Loucy (cell line): ENCODE measurements around the gene SPEM2.

Experiments used
- H2AFZ ChIP-seq: fragments of 200-600 bp; sonication (generic); 2 replicates; pipeline ENCODE4 v1.6.0; 2016; ENCODE audit warnings: antibody characterized with exemption, mild to moderate bottlenecking, low read length, moderate library complexity
- H3F3A ChIP-seq: fragments of 200-600 bp; 2 replicates; pipeline ENCODE4 v1.6.0; 2016; ENCODE audit warnings: antibody characterized with exemption, low read depth, mild to moderate bottlenecking
- H3K27me3 ChIP-seq: fragments of 200-600 bp; sonication (generic); 2 replicates; pipeline ENCODE4 v1.6.1; 2014; ENCODE audit warnings: low read length, mild to moderate bottlenecking; ENCODE audit not compliant: insufficient read depth, poor library complexity, severe bottlenecking
- H3K36me3 ChIP-seq: fragments of 200-600 bp; sonication (generic); 2 replicates; pipeline ENCODE4 v1.6.1; 2016; ENCODE audit warnings: low read length; ENCODE audit not compliant: insufficient read depth
- H3K4me1 ChIP-seq: fragments of 200-600 bp; sonication (generic); 2 replicates; pipeline ENCODE4 v1.5.1; 2014; ENCODE audit warnings: low read length, mild to moderate bottlenecking; ENCODE audit not compliant: insufficient read depth, poor library complexity, severe bottlenecking
- H3K4me2 ChIP-seq: fragments of 200-600 bp; sonication (generic); 2 replicates; pipeline ENCODE4 v1.6.0; 2014; ENCODE audit warnings: antibody characterized with exemption, low read length, low read depth, mild to moderate bottlenecking; ENCODE audit not compliant: poor library complexity, severe bottlenecking
- H3K4me3 ChIP-seq: fragments of 200-600 bp; sonication (generic); 2 replicates; pipeline ENCODE4 v1.5.1; 2014; ENCODE audit warnings: low read length, mild to moderate bottlenecking, mixed read lengths; ENCODE audit not compliant: poor library complexity, severe bottlenecking
- H3K79me2 ChIP-seq: fragments of 200-600 bp; sonication (generic); 2 replicates; pipeline ENCODE4 v1.6.1; 2014; ENCODE audit warnings: low read length; ENCODE audit not compliant: insufficient read depth
- H3K9ac ChIP-seq: fragments of 200-600 bp; sonication (generic); 2 replicates; pipeline ENCODE4 v1.6.0; 2014; ENCODE audit warnings: mild to moderate bottlenecking, low read depth, low read length, moderate library complexity; ENCODE audit not compliant: poor library complexity, severe bottlenecking
- H3K9me2 ChIP-seq: fragments of 200-600 bp; sonication (generic); replicated peaks from 2 replicates; pipeline ENCODE4 v1.6.1; 2016; ENCODE audit warnings: low read depth, low read length, mixed read lengths
- H3K9me3 ChIP-seq: fragments of 200-600 bp; sonication (generic); 2 replicates; pipeline ENCODE4 v1.6.1; 2014; ENCODE audit warnings: mild to moderate bottlenecking, antibody characterized with exemption, low read length, low read depth; ENCODE audit not compliant: insufficient read depth
- H4K20me1 ChIP-seq: fragments of 200-600 bp; sonication (generic); 2 replicates; pipeline ENCODE4 v1.6.0; 2014; ENCODE audit warnings: antibody characterized with exemption, low read length, mild to moderate bottlenecking; ENCODE audit not compliant: insufficient read depth, poor library complexity, severe bottlenecking
- CTCF ChIP-seq: fragments of 200-600 bp; sonication (generic); conservative IDR thresholded peaks from 2 replicates; pipeline ENCODE4 v1.5.1; 2014; ENCODE audit warnings: mild to moderate bottlenecking, antibody characterized with exemption, low read length
- EZH2phosphoT487 ChIP-seq: fragments of 200-600 bp; IDR thresholded peaks from 2 replicates; pipeline ENCODE4 v1.6.1; 2018; ENCODE audit warnings: antibody characterized with exemption, mild to moderate bottlenecking, moderate library complexity, borderline replicate concordance

Gene SPEM2

DNA sequence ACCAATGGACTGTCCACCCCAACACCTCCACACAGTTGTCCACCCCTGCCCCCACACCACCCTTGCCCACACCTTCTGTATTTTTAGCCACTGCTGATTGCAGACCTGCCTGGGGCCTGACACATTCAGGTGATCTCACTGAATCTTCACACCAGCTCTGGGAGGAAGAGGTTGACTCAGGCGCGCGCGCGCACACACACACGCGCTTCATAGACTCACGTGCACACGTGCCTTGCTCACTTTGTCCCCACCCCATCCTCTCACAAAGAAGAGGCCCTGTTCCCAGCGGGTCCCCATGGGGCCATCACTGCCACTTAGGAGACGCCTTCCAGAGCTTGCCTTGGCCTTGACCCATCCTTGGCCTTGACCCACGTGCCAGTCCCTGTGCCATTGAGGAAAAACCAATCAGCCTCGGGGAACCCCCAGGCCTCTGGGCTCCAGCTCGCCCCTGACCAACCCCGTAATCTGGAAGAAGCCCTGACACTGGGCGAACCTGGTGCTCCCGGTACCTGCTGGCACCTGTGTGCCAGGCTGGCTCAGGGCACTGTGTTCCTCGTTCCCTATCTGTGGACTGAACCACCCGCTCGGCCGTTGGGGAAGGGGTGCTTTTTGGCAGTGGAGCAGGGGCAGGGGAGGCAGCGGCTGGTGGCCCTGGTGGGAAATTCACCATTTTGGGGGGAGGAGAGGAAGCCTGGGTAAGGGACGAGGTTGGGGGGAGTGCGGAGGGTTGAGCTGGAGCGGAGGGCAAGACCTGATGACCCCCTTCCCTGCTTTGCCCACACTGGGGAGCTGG lies 14.6 kb upstream of the SPEM2 start:
- H3K4me3 ChIP-seq = no peak overlapping the region
- no peak overlapping the region for H2AFZ ChIP-seq
- peaks cover under 1% of the 10 kb centered on the region for H4K20me1 ChIP-seq
- no peaks in the 10 kb centered on the region for H3K9me2 ChIP-seq
- H3K9me3 ChIP-seq = no peaks in the 10 kb centered on the region
- no peaks in the 10 kb centered on the region for H3K36me3 ChIP-seq
- no peak for TF ChIP-seq EZH2phosphoT487
- TF ChIP-seq CTCF = no peak
- H3K4me2 ChIP-seq = no peak overlapping the region
- no peaks in the 10 kb centered on the region for H3K79me2 ChIP-seq
- H3K4me1 ChIP-seq = peaks cover 2% of the 10 kb centered on the region
- H3K27me3 ChIP-seq = no peaks in the 10 kb centered on the region
- no peaks in the 10 kb centered on the region for H3F3A ChIP-seq
- no peak overlapping the region for H3K9ac ChIP-seq

GRCh38 chr17:7411427-7411750 lies 14.0 kb upstream of the SPEM2 start:
- Histone ChIP-seq H3K9ac (no peak overlapping the region), H3K4me3 (no peak overlapping the region), H3K36me3 (no peaks in the 10 kb centered on the region), H3K9me3 (no peaks in the 10 kb centered on the region), H3K4me1 (no peaks in the 10 kb centered on the region), H3K79me2 (no peaks in the 10 kb centered on the region), H3F3A (no peaks in the 10 kb centered on the region), H3K9me2 (no peaks in the 10 kb centered on the region), H3K27me3 (no peaks in the 10 kb centered on the region), H4K20me1 (no peaks in the 10 kb centered on the region), H3K4me2 (no peak overlapping the region), H2AFZ (no peak overlapping the region)
- TF ChIP-seq CTCF = no peak
- no peak for TF ChIP-seq EZH2phosphoT487

- H3K9me3 ChIP-seq = no peaks in the 10 kb centered on the region
- H3K27me3 ChIP-seq = no peaks in the 10 kb centered on the region
- H3K36me3 ChIP-seq = no peaks in the 10 kb centered on the region
- H3K79me2 ChIP-seq = no peaks in the 10 kb centered on the region
- no peak overlapping the region for H2AFZ ChIP-seq
- H3K4me2 ChIP-seq = no peak overlapping the region
- no peaks in the 10 kb centered on the region for H4K20me1 ChIP-seq
- no peaks in the 10 kb centered on the region for H3K9me2 ChIP-seq
- no peak overlapping the region for H3K4me3 ChIP-seq
- TF ChIP-seq CTCF (no peak), EZH2phosphoT487 (no peak)
- H3F3A ChIP-seq = no peaks in the 10 kb centered on the region
- H3K9ac ChIP-seq = no peak overlapping the region
- no peaks in the 10 kb centered on the region for H3K4me1 ChIP-seq
These were observed 11.9 kb upstream of the SPEM2 start for GRCh38 chr17:7413346-7413985.
